SKM-1 (cell line): ENCODE results near the gene CSAD.
"Not testable (repeated sequence)": the region's sequence is repeated elsewhere in the genome, so short reads cannot be mapped to it uniquely, and the experiment has no call there.

Experiments used
- DNase-seq: peaks from one replicate; lab custom pipeline; 2025; ENCODE audit not compliant: unreplicated experiment; lab: John Stamatoyannopoulos, UW

Gene CSAD

DNA sequence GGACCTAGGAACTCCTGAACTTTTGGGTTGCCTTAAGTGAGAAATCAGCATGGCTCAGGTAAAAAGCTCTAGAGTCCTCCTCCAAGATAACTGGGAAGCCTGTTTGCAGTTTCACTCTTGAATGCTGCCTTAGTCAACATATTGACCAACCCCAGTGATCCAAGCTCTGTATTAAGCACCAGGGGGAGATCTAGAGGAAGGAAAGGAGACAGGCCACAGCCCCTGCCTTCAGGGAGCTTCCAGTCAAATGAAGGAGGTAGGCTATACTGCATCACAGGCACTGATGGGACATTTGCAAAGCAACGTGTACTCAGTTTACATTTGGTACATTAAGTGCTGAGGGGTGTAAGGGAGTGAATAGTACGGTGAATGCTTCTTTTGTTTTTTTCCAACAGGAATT, 1.2 kb upstream of the CSAD start:
- DNase-seq: no peak

DNA sequence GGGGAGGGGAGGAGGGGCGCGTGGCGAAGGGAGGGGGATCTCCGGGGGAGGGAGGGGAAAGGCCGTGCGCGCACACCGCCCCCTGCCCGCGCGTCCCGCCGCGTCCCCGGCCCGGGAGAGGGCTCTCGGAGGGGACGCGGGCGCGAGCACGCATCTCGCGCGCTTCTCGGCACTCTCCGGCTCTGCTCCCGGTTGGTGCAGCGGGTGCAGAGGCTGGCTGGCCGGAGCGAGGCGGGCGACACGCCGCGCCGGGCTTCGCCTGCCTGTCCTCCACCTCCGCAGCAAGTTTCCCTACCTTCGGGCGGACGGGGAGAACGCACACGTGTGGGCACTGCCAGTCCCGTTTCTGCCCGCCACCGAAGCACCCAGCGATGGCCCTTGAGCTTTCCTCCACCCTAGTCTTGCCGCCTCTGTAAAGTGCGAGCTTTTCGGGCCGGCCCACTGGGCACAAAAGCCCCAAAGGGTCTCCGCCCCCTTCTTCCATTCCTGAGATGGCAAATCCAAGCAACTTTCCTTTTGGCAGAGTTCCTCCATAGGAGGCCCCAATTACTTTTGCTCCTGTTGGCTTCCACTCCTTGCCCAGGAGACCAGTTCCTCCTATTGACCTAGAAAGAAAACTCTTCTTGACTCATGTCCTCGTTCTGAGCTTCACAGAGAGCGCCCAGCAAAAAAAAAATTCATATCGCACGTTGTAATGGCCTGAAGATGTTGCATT, 363 bp upstream of the CSAD start:
- DNase-seq: peak; percentile 11

GRCh38 chr12:53179687-53180219, 972 bp downstream of the CSAD start:
- DNase-seq: no peak

DNA sequence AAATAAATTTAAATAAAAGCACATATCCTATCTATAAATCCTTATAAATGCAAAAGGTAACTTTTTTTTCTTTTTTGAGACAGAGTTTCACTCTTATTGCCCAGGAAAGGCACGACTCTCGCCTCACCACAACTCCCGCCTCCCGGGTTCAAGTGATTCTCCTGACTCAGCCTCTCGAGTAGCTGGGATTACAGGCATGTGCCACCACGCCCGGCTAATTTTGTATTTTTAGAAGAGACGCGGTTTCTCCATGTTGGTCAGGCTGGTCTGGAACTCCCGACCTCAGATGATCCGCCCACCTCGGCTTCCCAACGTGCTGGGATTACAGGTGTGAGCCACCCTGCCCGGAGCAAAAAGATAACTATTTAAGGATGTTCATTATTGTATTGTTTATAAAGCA, 1.9 kb downstream of the CSAD start:
- not testable (repeated sequence) for DNase-seq

GRCh38 chr12:53177447-53177846, 3.3 kb downstream of the CSAD start:
- not testable (repeated sequence) for DNase-seq

DNA sequence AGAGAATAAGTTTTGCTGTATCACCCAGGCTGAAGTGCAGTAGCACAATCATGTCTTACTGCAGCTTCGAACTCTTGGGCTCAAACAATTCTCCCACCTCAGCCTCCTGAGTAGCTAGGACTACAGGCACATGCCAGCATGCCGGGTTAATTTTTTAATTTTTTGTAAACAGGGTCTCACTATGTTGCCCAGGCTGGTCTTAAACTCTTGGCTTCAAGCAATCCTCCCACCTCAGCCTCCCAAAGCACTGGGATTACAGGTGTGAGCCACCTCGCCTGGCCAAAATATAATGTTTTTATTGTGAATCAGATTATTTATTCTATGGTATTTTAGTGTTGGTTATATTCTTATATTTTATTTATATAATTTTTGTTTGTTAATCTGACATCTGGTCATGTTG, 4.0 kb downstream of the CSAD start:
- no peak for DNase-seq

DNA sequence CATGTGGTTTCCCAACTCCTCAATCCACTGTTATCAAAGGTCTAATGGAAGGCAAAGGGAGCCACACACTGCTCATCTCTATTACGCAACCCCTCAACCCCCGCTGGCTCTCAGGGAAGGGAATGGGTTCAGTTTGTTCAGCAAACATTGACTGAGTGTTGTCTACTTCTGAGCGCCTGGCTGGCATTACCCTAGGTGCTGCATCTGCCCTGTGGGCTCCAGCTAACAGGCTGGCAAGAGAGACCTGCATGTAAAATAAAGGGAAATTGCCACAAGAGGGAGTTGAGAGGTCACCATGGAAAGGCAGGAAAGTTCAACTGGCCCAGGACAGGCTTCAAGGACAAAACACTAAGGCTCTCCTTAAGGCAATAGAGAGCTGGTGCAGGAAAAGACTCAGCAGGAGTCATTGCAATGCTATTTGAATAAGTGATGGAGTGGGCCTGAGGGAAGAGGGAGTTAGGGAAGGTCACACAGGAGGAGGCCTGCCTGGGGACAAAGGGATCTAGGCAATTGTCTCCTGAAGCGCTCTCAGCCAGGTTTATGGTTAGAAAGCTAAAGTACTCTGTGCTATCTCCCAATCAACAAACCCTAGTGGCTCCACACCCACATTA, 5.7 kb downstream of the CSAD start:
- peak; percentile 1 for DNase-seq

DNA sequence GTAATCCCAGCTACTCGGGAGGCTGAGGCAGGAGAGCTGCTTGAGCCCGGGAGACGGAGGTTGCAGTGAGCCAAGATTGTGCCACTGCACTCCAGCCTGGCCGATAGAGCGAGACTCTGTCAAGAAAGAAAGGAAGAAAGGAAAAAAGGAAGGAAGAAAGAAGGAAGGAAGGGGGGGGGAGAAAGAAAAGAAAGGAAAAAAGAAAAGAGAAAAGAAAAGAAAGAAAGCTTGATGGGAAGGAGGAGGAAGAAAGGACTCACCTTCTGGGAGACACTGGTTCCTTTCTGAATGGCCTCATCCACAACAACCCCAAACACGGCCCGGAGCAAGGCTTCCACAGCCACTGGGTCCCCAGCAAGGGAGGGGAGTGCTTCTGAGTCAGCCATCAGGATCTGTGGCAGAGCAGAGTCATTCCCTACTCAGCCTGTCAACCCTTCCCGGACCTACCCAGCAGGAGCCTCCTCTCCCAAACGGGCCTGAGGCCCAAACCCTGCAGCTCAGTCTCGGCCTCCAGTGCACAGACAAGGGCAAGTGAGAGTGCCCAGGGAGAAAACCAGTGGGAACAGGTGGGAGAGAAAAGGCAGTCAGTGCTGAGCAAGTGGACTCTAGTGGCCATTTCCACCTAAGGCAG, 7.5 kb downstream of the CSAD start:
- no peak for DNase-seq

- DNase-seq: no peak
These were observed 8.4 kb downstream of the CSAD start for GRCh38 chr12:53172352-53172751.

DNA sequence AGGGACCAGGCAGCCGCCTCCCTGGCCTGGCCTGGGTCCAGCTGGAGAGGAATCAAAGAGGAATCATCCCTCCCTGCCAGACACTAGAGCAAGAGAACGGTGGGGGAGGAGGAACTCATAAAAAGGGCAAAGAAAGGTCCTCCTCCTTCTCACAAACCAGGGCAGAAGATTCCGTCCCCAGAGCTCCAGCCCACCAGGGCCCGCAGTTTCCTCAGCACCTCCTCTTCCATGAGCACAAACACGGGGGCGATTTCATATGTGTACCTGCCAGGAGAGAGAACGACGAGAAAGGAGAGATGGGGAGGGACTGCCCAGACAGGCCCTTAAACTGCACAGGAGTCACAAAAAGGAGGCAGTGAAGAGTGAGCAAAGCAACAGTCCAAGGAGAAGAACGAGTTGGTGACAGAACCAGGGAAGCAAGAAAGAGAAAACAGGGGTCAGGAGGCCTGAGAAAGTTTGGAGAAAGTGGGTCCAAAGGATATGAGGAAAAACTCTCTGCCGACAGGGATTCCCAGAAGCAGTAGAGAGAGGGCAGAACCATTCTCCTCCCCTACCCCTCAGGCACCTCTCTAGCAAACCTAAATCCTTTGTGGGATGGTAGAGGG, 8.9 kb downstream of the CSAD start:
- DNase-seq: no peak

GRCh38 chr12:53170876-53171724, 9.6 kb downstream of the CSAD start:
- no peak for DNase-seq

GRCh38 chr12:53170215-53170614, 10.5 kb downstream of the CSAD start:
- DNase-seq: no peak

DNA sequence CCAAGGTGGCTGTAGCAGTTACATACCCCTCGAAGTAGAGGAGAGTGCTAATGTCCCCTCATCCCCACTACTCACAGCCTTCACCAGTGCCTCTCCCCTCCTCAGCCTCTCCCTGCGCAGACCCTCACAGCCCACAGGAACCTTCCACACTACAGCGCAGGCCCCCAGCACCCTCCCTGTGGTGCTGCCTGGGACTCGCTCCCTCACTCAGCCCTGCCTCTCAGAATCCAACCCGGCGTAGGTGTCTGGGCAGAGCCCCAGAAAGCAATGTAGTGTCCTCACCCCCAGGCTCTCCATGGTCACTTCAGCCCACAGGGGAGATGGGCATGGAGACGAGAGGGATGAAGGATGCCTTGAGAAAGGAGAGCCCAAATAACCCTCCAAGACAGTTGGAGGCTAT, 11.1 kb downstream of the CSAD start:
- no peak for DNase-seq

- DNase-seq: no peak
These were observed 13.9 kb downstream of the CSAD start for GRCh38 chr12:53166837-53167236.

- DNase-seq: not testable (repeated sequence)
These were observed 17.7 kb downstream of the CSAD start for GRCh38 chr12:53163008-53163407.

GRCh38 chr12:53161119-53161911, 19.4 kb downstream of the CSAD start:
- DNase-seq: no peak

DNA sequence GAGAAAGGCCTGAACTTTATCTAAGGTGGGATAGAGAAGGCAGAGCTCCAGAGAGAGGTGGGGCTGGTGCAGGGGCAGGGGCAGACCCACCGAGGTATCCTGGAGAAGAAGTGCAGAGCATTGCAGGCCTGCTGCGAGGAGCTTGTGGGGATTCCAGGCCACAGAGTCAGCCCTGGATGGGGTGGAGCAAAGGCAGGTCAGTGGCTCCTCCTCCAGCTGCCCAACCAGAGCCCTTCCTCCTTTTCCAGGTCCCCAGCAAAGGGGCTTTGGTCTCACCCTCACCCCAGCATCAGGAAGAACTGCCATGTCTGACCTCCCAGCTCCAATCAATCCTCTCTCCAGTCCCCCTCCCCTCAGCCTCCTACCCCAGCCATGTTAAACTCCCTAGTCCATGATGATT, 20.1 kb downstream of the CSAD start:
- no peak for DNase-seq

DNA sequence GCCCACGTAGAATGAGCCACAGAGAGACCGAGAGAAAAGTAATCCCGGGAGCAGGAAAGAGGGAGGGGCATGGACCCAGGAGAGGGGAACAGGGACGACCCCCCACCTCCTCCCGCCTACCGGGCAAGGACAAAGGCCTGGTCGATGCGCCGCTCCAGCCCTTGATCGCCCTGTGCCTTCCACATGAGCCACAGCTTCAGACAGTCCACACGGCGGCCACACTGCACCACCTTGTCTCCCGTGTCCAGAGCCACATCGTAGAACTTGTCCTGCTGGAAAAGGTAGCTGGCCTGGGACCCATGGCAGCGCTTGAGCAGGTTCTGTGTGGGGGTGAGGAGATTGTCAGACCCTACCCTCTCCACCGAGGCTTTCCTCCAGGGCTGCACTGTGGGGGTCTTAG, 20.7 kb downstream of the CSAD start:
- no peak for DNase-seq

GRCh38 chr12:53159195-53159839, 21.4 kb downstream of the CSAD start:
- DNase-seq: peak; percentile 48

- DNase-seq: no peak
These were observed 28.3 kb downstream of the CSAD start for GRCh38 chr12:53152390-53152789.
